Osteoblast (primary cell): ENCODE measurements around the gene MFN2. TPM values are rescaled to one million over a fixed set of nuclear protein-coding genes. Genes with fewer than 3 reads are reported as not detected.

Experiments used
- DNase-seq: peaks from one replicate; pipeline ENCODE4 v3.0.0; 2011; ENCODE audit warnings: low spot score, mixed read lengths; ENCODE audit not compliant: insufficient read length; ENCODE audit errors: missing footprints
- H2AFZ ChIP-seq: 2 replicates; pipeline ENCODE4 v1.6.0; 2011; ENCODE audit warnings: mild to moderate bottlenecking, low read length
- H3K27ac ChIP-seq: 2 replicates; pipeline ENCODE4 v1.5.1; 2011; ENCODE audit warnings: mild to moderate bottlenecking, low read depth, low read length, moderate library complexity
- H3K27me3 ChIP-seq: 2 replicates; pipeline ENCODE4 v1.6.0; 2012; ENCODE audit warnings: mild to moderate bottlenecking, control low read depth, inconsistent platforms, low read length, moderate library complexity; ENCODE audit not compliant: insufficient read depth
- H3K36me3 ChIP-seq: 2 replicates; pipeline ENCODE4 v1.5.1; 2011; ENCODE audit warnings: mild to moderate bottlenecking, low read length, control low read depth, moderate library complexity; ENCODE audit not compliant: insufficient read depth
- H3K4me1 ChIP-seq: 2 replicates; pipeline ENCODE4 v1.5.1; 2011; ENCODE audit warnings: mild to moderate bottlenecking, low read length, control low read depth, moderate library complexity; ENCODE audit not compliant: insufficient read depth
- H3K4me2 ChIP-seq: 2 replicates; pipeline ENCODE4 v1.6.0; 2011; ENCODE audit warnings: mild to moderate bottlenecking, low read length; ENCODE audit not compliant: insufficient read depth
- H3K4me3 ChIP-seq: fragments of 200-600 bp; sonication (generic); 3 replicates; pipeline ENCODE4 v1.5.1; 2012; ENCODE audit warnings: mild to moderate bottlenecking, low read length, inconsistent platforms; ENCODE audit not compliant: insufficient read depth
- H3K79me2 ChIP-seq: 2 replicates; pipeline ENCODE4 v1.6.0; 2012; ENCODE audit warnings: mild to moderate bottlenecking, low read length, control low read depth, inconsistent platforms; ENCODE audit not compliant: insufficient read depth
- H3K9me3 ChIP-seq: 2 replicates; pipeline ENCODE4 v1.5.1; 2011; ENCODE audit warnings: low read depth, low read length, control low read depth
- H4K20me1 ChIP-seq: 2 replicates; pipeline ENCODE4 v1.6.0; 2012; ENCODE audit warnings: mild to moderate bottlenecking, low read length, control low read depth; ENCODE audit not compliant: insufficient read depth
- total RNA-seq: library from RNA; depleted of rRNA; stranded (reverse); fragments of >200 nt; gene quantifications from 2 replicates; pipeline ENCODE4 v1.2.3, GENCODE V29; 2012
- TF ChIP-seq, protein P1 (sequence below): IDR thresholded peaks from 2 replicates; pipeline ENCODE4 v1.5.1; 2011; ENCODE audit warnings: mild to moderate bottlenecking, low read depth, low read length, moderate library complexity; ENCODE audit errors: extremely low read depth

MFN2 gene
- total RNA-seq, 1 donor = 51.0 TPM

DNA sequence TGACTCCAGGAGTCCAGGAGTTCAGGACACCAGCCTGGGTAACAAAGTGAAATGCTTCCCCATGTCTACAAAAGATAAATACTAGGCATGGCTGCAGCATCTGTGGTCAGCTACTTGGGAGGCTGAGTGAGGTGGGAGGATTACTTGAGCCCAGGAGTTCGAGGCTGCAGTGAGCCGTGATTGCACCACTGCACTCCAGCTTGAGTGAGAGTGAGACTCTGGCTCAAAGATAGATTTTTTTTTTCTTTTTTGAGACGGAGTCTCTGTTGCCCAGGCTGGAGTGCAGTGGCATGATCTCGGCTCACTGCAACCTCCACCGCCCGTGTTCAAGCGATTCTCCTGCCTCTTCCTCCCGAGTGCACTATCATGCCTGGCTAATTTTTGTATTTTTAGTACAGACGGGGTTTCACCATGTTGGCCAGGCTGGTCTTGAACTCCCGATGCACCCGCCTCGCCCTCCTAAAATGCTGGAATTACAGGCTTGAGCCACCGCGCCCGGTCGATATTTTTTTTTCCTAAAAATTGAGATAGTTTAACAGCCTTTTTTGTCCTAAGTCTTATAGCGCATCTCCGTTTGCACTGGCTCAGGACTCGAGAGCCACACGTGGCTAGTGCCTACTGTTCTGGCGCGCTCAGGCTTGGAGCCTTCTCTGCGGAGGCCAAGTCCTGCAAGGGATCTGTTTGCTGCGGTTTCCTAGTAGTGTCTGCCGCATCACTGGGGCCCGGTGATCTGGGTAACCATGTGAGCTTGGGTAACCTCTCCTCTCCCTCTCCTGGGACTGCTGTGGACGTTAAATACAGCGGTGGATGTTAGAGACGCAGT lies 1.0 kb upstream of the MFN2 start:
- H3K9me3 ChIP-seq = no peaks in the 10 kb centered on the region
- H3K27ac ChIP-seq = peak overlapping the region; percentile 85
- H3K79me2 ChIP-seq = peaks cover 38% of the 10 kb centered on the region
- H3K4me3 ChIP-seq = peak overlapping the region; percentile 86
- H3K27me3 ChIP-seq = no peaks in the 10 kb centered on the region
- DNase-seq = no peak
- peaks cover 34% of the 10 kb centered on the region for H3K36me3 ChIP-seq
- H3K4me2 ChIP-seq = peak overlapping the region; percentile 93
- peaks cover 23% of the 10 kb centered on the region for H3K4me1 ChIP-seq
- H2AFZ ChIP-seq = peak overlapping the region; percentile 83
- TF ChIP-seq, protein P1, sequence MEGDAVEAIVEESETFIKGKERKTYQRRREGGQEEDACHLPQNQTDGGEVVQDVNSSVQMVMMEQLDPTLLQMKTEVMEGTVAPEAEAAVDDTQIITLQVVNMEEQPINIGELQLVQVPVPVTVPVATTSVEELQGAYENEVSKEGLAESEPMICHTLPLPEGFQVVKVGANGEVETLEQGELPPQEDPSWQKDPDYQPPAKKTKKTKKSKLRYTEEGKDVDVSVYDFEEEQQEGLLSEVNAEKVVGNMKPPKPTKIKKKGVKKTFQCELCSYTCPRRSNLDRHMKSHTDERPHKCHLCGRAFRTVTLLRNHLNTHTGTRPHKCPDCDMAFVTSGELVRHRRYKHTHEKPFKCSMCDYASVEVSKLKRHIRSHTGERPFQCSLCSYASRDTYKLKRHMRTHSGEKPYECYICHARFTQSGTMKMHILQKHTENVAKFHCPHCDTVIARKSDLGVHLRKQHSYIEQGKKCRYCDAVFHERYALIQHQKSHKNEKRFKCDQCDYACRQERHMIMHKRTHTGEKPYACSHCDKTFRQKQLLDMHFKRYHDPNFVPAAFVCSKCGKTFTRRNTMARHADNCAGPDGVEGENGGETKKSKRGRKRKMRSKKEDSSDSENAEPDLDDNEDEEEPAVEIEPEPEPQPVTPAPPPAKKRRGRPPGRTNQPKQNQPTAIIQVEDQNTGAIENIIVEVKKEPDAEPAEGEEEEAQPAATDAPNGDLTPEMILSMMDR = no peak
- H4K20me1 ChIP-seq = peaks cover 10% of the 10 kb centered on the region

DNA sequence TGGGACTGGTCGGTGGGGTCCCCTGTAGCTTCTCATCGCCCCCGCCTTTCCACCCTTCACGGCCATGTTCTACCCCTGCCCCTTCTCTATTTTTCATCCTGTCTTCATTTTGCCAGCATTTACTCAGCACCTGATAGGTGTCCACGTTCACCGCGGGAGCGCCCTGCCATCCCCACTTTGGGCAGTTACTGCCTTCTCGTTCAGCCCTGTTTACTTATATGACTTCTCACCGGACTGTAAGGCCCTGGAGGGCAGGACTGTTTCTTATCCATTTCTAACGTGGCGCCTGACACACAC lies 380 bp downstream of the MFN2 start:
- Histone ChIP-seq H3K4me2 (peak overlapping the region; percentile 93), H3K36me3 (peaks cover 33% of the 10 kb centered on the region), H3K27ac (peak overlapping the region; percentile 85)

DNA sequence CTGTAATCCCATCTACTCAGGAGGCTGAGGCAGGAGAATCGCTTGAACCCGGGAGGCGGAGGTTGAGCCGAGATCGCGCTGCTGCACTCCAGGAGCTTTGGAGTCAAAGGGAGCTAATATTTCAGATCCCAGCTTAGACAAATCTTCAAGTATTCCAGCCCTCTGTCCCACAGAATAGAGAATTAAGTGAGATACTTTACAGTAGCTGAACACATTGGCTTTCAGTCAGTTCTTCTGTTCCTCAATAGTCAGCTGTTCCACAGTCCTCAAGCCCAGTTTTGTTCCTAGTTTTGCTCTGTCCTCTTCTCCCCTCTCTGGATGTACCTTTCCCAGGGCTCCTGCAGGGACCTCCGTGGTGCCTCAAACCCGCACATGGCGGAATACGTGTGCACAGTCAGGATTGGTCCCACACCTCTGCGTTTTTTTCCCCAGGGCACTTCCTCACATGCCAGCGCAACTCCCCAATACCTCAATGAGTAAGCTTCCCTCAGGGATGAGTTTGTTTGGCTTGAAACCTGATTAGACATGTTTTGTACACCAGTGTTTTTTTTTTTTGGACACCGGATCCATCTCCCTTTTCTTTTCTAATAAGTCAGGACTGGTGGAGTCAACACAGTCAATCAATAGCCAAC lies 1.2 kb downstream of the MFN2 start:
- peaks cover 25% of the 10 kb centered on the region for H4K20me1 ChIP-seq
- no peaks in the 10 kb centered on the region for H3K9me3 ChIP-seq
- peaks cover 59% of the 10 kb centered on the region for H3K79me2 ChIP-seq
- peaks cover 40% of the 10 kb centered on the region for H3K36me3 ChIP-seq
- H2AFZ ChIP-seq = no peak overlapping the region
- peak overlapping the region; percentile 93 for H3K4me2 ChIP-seq
- H3K4me1 ChIP-seq = peaks cover 29% of the 10 kb centered on the region
- DNase-seq = no peak
- H3K27ac ChIP-seq = peak overlapping the region; percentile 45
- no peaks in the 10 kb centered on the region for H3K27me3 ChIP-seq
- TF ChIP-seq, protein P1 = no peak
- peak overlapping the region; percentile 86 for H3K4me3 ChIP-seq

More for the DNA sequence above, 380 bp downstream of the MFN2 start:
- Histone ChIP-seq H3K79me2 (peaks cover 50% of the 10 kb centered on the region), H3K4me1 (peaks cover 24% of the 10 kb centered on the region), H2AFZ (peak overlapping the region; percentile 83), H3K27me3 (no peaks in the 10 kb centered on the region), H3K9me3 (no peaks in the 10 kb centered on the region), H4K20me1 (peaks cover 18% of the 10 kb centered on the region), H3K4me3 (peak overlapping the region; percentile 86)
- DNase-seq = no peak
- TF ChIP-seq, protein P1 = no peak

DNA sequence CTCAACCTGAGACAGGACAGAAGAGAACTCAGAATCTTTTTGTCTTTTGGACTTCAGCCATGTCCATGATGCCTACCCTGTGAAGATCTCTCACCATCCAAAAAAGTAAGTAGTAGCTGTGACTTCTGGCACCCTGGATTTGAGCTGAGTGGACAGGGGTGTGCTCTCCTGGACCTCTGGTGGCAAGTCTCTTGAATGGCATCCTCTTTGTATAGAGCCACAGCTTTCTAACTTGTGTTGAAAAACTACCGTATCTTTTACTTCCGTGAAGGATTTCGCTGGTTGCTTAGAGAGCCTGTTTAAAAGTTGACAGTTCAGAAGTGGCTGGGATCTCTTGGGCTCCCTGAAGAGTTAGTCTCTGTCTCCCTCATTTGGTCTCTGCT lies 1.8 kb downstream of the MFN2 start:
- Histone ChIP-seq H3K79me2 (peaks cover 63% of the 10 kb centered on the region), H3K36me3 (peaks cover 40% of the 10 kb centered on the region), H2AFZ (no peak overlapping the region), H3K4me2 (no peak overlapping the region), H3K9me3 (no peaks in the 10 kb centered on the region), H3K4me1 (peaks cover 29% of the 10 kb centered on the region), H3K4me3 (no peak overlapping the region), H4K20me1 (peaks cover 25% of the 10 kb centered on the region), H3K27ac (peak overlapping the region; percentile 45), H3K27me3 (no peaks in the 10 kb centered on the region)
- TF ChIP-seq, protein P1 = peak; percentile 39
- peak; percentile 62 for DNase-seq
